Spleen (tissue), 11 donors: ENCODE results near the gene CSF3R. TPM values are rescaled to one million over a fixed set of nuclear protein-coding genes. Genes with fewer than 3 reads are reported as not detected.

ENCODE experiments used
- DNase-seq: peaks from one replicate; pipeline ENCODE4 v3.0.0-alpha.2; 2020
- H3K27ac ChIP-seq, 8 donors: fragments of 200-600 bp; sonication (generic) in 7 of 8; 1 replicate in 4 of 8; 2 replicates in 4 of 8; pipeline versions ENCODE4 v1.5.0 to v1.8.0; 2016 to 2021; ENCODE audit warnings: inconsistent platforms in 4 of 8, mild to moderate bottlenecking in 4 of 8, moderate library complexity in 1 of 8
- H3K27me3 ChIP-seq, 7 donors: fragments of 200-600 bp; sonication (generic) in 6 of 7; replicated peaks in 1 of 7; 1 replicate in 4 of 7; 2 replicates in 3 of 7; pipeline versions ENCODE4 v1.5.0 to v1.8.0; 2016 to 2021; ENCODE audit warnings: inconsistent platforms in 3 of 7, mild to moderate bottlenecking in 1 of 7
- H3K36me3 ChIP-seq, 6 donors: fragments of 200-600 bp; sonication (generic) in 5 of 6; 1 replicate in 4 of 6; 2 replicates in 2 of 6; pipeline versions ENCODE4 v1.5.0 to v1.8.0; 2016 to 2021; ENCODE audit warnings: inconsistent platforms in 2 of 6
- H3K4me1 ChIP-seq, 6 donors: fragments of 200-600 bp; sonication (generic) in 5 of 6; 1 replicate in 3 of 6; 2 replicates in 3 of 6; pipeline versions ENCODE4 v1.5.0 to v1.8.0; 2016 to 2021; ENCODE audit warnings: inconsistent platforms in 3 of 6
- H3K4me3 ChIP-seq, 8 donors: fragments of 200-600 bp; sonication (generic) in 7 of 8; 1 replicate in 4 of 8; 2 replicates in 4 of 8; pipeline versions ENCODE4 v1.5.0 to v1.8.0; 2016 to 2021; ENCODE audit warnings: inconsistent platforms in 4 of 8, mild to moderate bottlenecking in 4 of 8, moderate library complexity in 2 of 8
- H3K9me3 ChIP-seq, 8 donors: fragments of 200-600 bp; sonication (generic) in 7 of 8; 1 replicate in 4 of 8; 2 replicates in 4 of 8; pipeline versions ENCODE4 v1.5.0 to v1.8.0; 2016 to 2021; ENCODE audit warnings: inconsistent platforms in 4 of 8
- CTCF ChIP-seq, 11 experiments: fragments of 200-600 bp in 7 of 11; fragments of 450-650 bp in 4 of 11; sonication (generic) in 4 of 11; IDR thresholded peaks in 8 of 11; conservative IDR thresholded peaks in 3 of 11; 1 replicate in 7 of 11; 2 replicates in 4 of 11; pipeline versions ENCODE4 v1.4.0 to v1.8.0; 2016 to 2021; ENCODE audit warnings: antibody characterized with exemption in 11 of 11, inconsistent platforms in 4 of 11, mild to moderate bottlenecking in 1 of 11
- POLR2A ChIP-seq, 3 donors: fragments of 450-650 bp; IDR thresholded peaks; one replicate each; pipeline ENCODE4 v1.5.1; 2017; ENCODE audit warnings: antibody characterized with exemption in 3 of 3, mild to moderate bottlenecking in 1 of 3
- POLR2AphosphoS5 ChIP-seq, 3 donors: sonication (generic); formaldehyde crosslinking; IDR thresholded peaks; one replicate each; pipeline ENCODE4 v1.5.1; 2017; ENCODE audit warnings: antibody characterized with exemption in 3 of 3
- WGBS, 5 donors: extraction: QIAGEN DNeasy Blood & Tissue Kit in 3 of 5; methylation state at CpG; one replicate each; pipeline versions ENCODE4 v1.1.5 to v1.1.7; 2013 to 2018; 5-methylcytosine and 5-hydroxymethylcytosine counted together
- intact Hi-C: fragments of 100-400 bp; cut with DNase I; formaldehyde crosslinking; loops from one replicate; pipeline ENCODE4 v1.15.0; 2023; ENCODE audit warnings: low total_unique reads
- polyA plus RNA-seq, 3 donors: library from polyadenylated mRNA; stranded (reverse); fragments of 200-250 nt; gene quantifications; one replicate each; pipeline ENCODE4 v1.2.1, GENCODE V29; 2013
- total RNA-seq, 7 donors: library from RNA; depleted of rRNA in 3 of 7; stranded (reverse); fragments of >200 nt in 3 of 7; fragmentation: NEBNext Ultra II Directional in 4 of 7; extraction: Animal tissue kit (Norgen Biotek cat#: 25700) in 4 of 7; gene quantifications; one replicate each; pipeline versions ENCODE4 v1.1.0 to v1.2.1, GENCODE V29; 2016 to 2021
- donor health status: healthy with polysubstance abuse.
- donor health status: DM: no; HTN: no; CAD: no; lungs with moderate emphysema.
- donor health status: DM: no; HTN: no; CAD: no.
- donor health status: Bipolar disorder and iron deficiency.
- donor health status: healthy.
- donor health status: DM: no; HTN: no; CAD: no.
- donor health status: DM: yes; HTN: yes; CAD: no.

CSF3R gene
- total and polyA plus RNA-seq, 10 donors, result 8.9 to 795 (median 220) TPM

- Histone ChIP-seq H3K27ac (no peak overlapping the region), H3K36me3 (peaks cover 0 to 99% (median 9%) of the 10 kb centered on the region in 6 donors), H3K4me3 (no peak overlapping the region), H3K27me3 (no peaks in the 10 kb centered on the region), H3K4me1 (peaks cover 0 to 6% (median 0%) of the 10 kb centered on the region in 6 donors), H3K9me3 (no peaks in the 10 kb centered on the region)
- 68 to 83% (median 82%) methylated on average over 21 to 22 of the region's 22 CpGs for WGBS, 5 donors
- TF ChIP-seq POLR2AphosphoS5 (IDR thresholded peaks at IDR 0.05), result peak in 2 of 3 donors; percentile 18 to 72
- no peak for TF ChIP-seq POLR2A (IDR thresholded peaks at IDR 0.05)
- intact Hi-C loops, result no loop called here
- DNase-seq, result peak; percentile 69
These were observed 10.7 kb downstream of the CSF3R start for GRCh38 chr1:36471830-36472641.

- no peaks in the 10 kb centered on the region for H3K9me3 ChIP-seq
- H3K4me3 ChIP-seq, result no peak overlapping the region
- 63 to 86% (median 85%) methylated on average over 2 of the region's 2 CpGs for WGBS, 5 donors
- intact Hi-C loops, result no loop called here
- peaks cover 0 to 25% (median 7%) of the 10 kb centered on the region in 6 donors for H3K4me1 ChIP-seq
- H3K27me3 ChIP-seq, result no peaks in the 10 kb centered on the region
- no peak for TF ChIP-seq CTCF (IDR thresholded peaks at IDR 0.05 in 8 of 11, conservative IDR thresholded peaks at IDR 0.05 in 3 of 11)
- TF ChIP-seq POLR2AphosphoS5 (IDR thresholded peaks at IDR 0.05), result no peak
- TF ChIP-seq POLR2A (IDR thresholded peaks at IDR 0.05), result no peak
- no peak for DNase-seq
- no peak overlapping the region for H3K27ac ChIP-seq
- peaks cover 0 to 89% (median 9%) of the 10 kb centered on the region in 6 donors for H3K36me3 ChIP-seq
These were observed 13.6 kb downstream of the CSF3R start for GRCh38 chr1:36469163-36469562.

GRCh38 chr1:36467700-36468455 lies 14.8 kb downstream of the CSF3R start:
- Histone ChIP-seq H3K36me3 (peaks cover 0 to 76% (median 9%) of the 10 kb centered on the region in 6 donors), H3K27me3 (no peaks in the 10 kb centered on the region), H3K4me3 (no peak overlapping the region), H3K4me1 (peaks cover 8 to 31% (median 16%) of the 10 kb centered on the region in 6 donors), H3K9me3 (no peaks in the 10 kb centered on the region), H3K27ac (no peak overlapping the region)
- TF ChIP-seq CTCF (IDR thresholded peaks at IDR 0.05 in 8 of 11, conservative IDR thresholded peaks at IDR 0.05 in 3 of 11) (no peak), POLR2AphosphoS5 (IDR thresholded peaks at IDR 0.05) (peak in 1 of 3 donors; percentile 66)
- intact Hi-C loops, result no loop called here
- peak; percentile 70 for DNase-seq
- WGBS, 5 donors, result 79 to 90% (median 85%) methylated on average over 10 of the region's 10 CpGs

- H3K9me3 ChIP-seq, result no peaks in the 10 kb centered on the region
- H3K4me3 ChIP-seq, result no peak overlapping the region
- no peak overlapping the region for H3K27ac ChIP-seq
- H3K27me3 ChIP-seq, result no peaks in the 10 kb centered on the region
- 79 to 97% (median 87%) methylated on average over 4 of the region's 4 CpGs for WGBS, 5 donors
- DNase-seq, result peak; percentile 57
- TF ChIP-seq POLR2AphosphoS5 (IDR thresholded peaks at IDR 0.05) (no peak), CTCF (IDR thresholded peaks at IDR 0.05 in 8 of 11, conservative IDR thresholded peaks at IDR 0.05 in 3 of 11) (no peak), POLR2A (IDR thresholded peaks at IDR 0.05) (no peak)
- H3K4me1 ChIP-seq, result peaks cover 11 to 40% (median 20%) of the 10 kb centered on the region in 6 donors
- H3K36me3 ChIP-seq, result peaks cover 0 to 73% (median 8%) of the 10 kb centered on the region in 6 donors
- intact Hi-C loops, result no loop called here
These were observed 15.7 kb downstream of the CSF3R start for GRCh38 chr1:36467027-36467410.
